ENCODE measurements around the gene HDAC1.
A peak's percentile ranks its signal among the peaks of the same experiment; 100 is the strongest.

The HDAC1 gene

DNA sequence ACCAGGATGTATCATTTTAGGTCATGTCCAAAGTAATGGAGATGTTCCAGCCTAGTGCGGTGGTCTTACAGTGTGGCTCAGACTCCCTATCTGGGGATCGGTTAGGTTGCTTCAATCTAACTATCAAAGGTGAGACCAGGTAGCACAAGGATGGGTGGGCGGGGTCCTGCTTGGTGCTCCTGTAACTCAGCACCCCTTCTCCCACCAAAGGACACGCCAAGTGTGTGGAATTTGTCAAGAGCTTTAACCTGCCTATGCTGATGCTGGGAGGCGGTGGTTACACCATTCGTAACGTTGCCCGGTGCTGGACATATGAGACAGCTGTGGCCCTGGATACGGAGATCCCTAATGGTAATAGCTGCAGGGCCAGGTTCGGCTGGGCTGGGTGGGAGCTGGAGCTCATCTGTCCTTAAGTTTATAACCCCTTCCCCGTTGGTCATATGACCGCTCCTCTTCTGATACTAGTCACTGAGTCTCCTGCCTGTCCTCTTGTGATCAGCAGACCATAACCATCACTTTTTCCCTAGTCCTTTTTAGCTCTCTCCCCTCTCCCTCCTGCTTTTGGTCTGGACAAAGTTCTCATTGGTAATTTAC lies 38.8 kb downstream of the HDAC1 start:
- DNase-seq: no peak
- no peak for ATAC-seq

DNA sequence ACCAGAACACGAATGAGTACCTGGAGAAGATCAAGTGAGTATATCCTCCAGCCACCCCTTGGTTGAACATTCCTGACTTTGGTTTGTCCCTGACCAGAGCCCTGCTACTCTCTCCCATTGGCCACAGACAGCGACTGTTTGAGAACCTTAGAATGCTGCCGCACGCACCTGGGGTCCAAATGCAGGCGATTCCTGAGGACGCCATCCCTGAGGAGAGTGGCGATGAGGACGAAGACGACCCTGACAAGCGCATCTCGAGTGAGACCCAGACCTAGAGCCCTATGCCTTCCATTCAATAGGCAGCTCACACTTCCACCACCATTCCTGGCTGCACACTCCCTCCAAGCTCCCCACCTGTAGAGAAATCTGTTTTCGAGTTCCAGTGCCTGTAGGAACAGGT lies 39.7 kb downstream of the HDAC1 start:
- ATAC-seq: no peak

DNA sequence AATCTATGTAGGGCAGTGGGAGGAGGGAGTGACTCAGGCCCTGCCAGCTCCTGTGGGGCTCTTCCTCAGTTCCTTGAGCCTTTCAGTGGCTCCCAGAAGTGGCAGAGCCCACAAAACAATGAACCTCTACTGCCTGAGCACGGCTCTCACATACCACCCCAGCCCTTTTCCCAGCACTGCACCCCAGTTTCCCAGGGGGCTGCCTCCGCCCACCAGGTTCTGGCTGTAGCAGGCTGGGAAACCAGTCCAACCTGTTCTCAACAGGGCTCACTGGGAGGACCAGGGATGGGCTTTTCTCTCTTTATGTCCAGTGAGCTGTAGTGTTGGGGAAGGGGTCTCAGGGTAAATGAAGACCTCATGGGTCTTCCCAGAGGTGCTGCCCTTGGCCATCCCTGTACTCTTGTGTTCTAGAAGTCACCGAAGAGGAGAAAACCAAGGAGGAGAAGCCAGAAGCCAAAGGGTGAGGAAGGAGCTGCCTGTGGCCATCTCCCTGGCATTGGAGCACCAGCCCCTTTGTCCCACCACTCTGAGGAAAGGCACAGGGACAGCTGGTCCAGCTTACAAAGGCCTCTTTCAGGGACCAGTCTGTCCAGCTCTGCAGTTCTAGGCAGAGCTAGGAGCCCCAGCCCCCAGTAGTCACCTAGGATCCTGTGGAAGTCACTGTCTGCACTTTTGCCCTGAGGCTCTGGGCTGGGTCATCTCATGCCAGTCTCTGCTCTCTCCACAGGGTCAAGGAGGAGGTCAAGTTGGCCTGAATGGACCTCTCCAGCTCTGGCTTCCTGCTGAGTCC lies 40.6 kb downstream of the HDAC1 start:
- DNase-seq: no peak

More for the DNA sequence above, 39.7 kb downstream of the HDAC1 start:
- no peak for DNase-seq

DNA sequence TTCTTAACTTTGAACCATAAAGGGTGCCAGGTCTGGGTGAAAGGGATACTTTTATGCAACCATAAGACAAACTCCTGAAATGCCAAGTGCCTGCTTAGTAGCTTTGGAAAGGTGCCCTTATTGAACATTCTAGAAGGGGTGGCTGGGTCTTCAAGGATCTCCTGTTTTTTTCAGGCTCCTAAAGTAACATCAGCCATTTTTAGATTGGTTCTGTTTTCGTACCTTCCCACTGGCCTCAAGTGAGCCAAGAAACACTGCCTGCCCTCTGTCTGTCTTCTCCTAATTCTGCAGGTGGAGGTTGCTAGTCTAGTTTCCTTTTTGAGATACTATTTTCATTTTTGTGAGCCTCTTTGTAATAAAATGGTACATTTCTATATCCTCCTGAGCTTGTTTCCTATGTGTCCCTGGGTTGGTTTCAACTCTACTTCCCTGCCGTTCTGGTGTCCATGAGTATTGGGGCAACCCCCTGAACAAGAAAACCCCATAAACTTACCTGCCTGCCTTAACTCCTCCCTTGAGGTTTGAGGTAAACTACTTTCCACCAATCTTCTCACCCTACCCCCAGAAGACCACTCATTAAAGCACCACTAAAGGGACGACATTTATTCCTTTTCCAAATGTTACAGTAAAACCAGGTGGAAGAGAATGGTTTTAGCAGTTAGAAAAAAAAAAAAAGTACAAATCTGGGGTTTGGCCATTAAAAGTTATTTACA lies 41.5 kb downstream of the HDAC1 start:
- no peak for ATAC-seq
- no peak for DNase-seq

More for the DNA sequence above, 40.6 kb downstream of the HDAC1 start:
- ATAC-seq: no peak

DNA sequence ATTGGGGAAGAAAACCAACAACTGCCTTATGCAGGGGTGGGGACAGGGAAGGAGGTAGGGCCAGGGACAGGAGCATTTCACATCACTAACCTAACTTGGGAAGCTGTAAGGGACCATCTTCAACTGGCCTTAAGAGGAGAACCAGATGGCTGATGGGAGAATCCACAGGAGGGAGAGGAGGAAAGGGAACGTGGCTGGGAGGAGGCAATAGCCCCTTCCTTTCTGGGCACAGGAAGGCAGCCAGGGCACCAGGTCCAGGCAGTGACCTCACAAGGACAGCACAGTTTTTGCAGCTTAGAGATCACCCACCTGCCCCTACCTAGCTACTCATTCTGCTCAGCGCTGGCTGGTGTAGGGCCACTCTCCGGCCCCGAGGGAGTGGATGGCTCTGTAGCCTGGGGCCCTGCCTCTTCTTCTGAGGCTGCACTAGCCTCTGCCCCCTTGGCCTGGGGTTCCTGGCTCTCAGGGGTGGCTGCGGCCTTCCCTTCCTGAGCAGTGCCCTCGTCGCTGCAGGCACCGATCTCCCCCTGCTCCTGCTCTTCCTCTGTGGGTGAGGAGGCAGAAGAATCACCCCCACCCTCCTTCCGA lies 42.5 kb downstream of the HDAC1 start:
- DNase-seq: no peak
- no peak for ATAC-seq

DNA sequence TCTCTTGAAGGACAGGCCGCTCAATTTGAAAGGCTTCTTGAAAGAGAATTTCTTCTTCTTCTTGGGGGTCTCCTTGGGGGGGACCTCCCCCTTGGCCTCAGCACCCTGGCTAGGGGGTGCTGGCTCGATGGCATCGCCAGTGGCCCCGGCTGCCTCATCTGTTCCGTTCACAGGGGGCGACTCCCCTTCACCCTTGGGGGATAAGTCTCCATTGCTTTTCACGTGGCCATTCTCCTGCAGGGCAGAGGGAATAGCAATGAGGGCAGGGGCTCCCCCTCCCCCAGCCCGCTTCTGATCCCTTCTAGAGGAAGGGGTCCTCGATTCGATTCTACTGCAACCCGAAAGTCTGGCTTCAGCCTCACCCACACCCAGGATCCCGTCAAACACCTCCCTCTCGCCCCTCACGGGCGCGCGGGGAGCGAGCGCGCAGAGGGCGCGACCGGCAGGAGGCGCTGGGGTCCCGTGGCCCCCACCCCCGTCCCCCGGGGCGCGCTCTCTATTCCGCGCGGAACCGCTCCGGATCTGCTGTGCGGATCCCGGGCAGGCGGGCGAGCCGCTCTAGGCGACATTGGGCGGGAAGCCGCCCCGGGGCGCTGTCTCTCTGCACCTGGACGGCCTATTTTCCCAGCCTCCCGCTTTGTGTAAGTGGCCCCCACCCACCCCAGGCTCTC lies 43.1 kb downstream of the HDAC1 start:
- peak; percentile 14 for ATAC-seq

DNA sequence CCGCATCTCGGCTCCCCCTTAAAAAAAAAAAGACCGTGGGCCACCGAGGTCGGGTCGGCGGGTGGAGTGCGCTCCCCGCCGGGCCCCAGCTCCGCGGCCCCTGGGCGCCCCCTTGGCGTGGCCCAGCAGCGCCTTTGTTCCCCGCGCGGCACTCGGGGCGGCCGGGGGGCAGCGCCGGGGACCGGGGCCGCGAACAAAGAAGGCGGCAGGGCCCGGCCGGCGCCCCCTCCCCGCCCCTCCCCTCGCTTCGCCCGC lies 43.6 kb downstream of the HDAC1 start:
- ATAC-seq (peak; percentile 0), DNase-seq (no peak)

More for the DNA sequence above, 43.1 kb downstream of the HDAC1 start:
- DNase-seq: peak; percentile 70

DNA sequence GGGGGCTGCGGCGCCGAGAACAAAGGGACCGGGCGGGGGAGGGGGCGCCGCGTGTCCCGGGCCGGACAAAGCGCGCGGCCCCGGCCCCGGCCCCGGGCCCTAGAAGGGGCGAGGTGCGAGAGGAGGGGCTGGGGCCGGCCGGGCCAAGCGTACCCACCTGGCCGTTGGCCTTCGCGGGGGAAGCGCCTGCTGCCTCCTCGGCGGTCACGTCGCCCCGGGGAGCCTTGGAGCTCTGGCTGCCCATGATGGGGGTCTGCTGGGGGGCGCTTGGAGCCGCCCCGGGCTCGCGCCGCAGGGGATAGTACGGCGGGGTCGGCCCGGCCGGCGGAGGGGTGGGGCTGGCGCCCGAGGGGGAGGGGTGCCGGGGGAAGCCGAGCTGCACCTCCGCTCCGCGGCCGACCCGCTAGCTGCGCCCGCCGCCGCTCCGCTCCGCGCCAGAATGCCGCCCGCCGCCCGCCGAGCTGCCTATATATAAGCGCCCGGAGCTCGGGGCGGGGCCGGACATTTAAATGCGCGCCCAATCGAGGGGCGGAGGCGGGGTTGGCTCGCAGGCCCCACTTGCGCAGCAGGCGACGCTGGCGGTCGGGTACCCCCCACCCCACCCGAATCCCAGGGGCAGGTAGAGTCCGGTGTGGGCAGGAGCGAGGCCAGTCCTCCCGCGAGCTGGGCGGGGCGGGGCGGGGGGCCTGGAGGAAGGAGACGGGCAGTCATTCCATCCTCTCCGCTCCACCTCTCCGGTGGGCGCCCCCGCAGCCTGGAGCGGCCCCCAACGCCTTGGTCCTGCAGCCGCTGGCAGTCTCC lies 44.1 kb downstream of the HDAC1 start, which contains the start of gene MARCKSL1:
MARCKSL1 (minus strand) TSS at position 444 of the 801 bp plus-strand sequence; CDS start at position 244, 200 bp downstream.
- DNase-seq (peak; percentile 89), ATAC-seq (peak; percentile 28)

DNA sequence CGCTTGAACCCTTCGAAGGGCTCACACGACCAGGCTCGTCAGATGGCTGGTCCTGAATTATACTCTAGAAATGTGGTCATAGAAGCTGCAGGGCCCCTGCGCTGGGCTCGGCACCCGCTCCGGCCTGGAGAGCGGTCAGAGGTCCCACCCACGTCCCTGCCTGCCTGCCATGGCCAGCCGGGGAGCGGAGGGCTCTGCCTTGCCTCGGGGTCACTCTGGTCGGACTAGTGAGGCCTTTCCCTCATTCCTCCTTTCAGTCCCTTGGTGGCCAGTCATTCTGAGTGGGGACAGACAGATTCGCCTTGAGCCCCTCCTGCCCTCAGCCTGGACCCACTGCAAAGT lies 44.7 kb downstream of the HDAC1 start:
- ATAC-seq (no peak), DNase-seq (no peak)

DNA sequence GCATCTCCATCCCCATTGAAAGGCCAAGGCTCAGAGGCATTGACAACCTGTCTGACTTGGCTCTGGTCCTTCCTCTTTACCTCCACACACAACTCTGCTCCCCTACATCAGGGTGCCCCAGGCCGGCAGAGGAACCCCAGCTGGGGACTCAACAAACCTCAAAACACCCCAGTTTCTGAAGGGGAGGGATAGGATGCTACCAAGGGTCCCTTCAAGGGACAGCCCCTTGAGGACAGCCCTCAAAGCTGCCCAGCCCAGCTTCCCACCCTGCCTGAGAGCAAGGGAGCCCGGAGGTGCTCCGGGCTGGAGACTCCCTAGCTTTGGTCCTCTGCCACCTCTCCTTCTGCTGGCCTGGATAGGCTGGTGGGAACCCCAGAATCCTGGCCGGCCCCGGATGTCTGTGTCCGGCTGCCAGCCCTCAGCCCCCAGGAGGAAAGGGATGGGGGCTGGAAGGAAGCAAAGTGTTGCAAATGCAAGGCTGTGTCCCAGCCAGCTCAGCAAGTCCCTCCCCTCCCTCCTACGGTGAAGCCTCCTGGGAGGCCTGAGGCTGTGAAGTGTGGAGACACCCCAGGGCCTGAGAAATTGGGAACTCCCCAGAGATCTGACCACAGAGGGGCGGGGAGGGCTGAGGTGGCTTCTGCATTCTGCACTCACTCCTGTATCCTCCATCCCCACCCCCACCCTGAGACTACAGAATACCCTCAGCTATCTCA lies 45.2 kb downstream of the HDAC1 start:
- peak; percentile 80 for DNase-seq

DNA sequence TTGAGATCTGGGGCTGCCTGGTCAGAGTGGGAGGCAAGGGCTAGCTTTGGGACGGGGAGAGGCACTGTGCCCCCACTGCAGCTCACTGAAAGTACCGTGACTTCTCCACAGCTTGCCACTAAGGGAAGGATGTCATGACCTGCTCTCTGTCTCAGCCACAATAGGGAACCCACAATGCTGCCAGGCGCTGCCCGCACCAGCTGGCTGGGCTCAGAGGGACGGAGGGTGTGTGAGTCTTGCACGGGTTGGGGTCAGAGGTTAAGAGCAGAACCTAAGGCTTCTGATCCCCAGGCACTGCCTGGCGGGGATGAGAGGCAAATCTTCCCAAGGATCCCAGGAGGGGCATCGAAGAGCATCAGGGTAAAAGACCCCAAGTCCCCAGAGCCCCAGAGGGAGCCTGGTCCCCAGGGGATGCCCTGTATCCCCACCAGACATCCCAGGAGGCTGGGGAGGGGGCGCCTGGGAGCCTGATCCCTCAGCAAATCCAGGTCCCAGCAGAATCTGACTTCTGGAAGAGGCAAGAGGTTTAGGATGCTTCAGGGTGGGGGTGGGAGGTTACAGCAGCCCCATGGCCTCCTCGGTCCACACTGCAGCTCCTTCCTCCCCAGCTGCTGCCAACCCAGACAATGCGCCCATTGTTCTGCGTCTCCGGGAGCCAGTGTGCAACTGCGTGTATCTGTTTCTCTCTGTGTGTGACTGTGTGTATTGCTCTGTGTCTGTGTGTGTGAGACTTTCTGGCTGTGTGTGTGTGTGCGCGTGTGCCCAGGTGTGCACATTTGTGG lies 46.2 kb downstream of the HDAC1 start:
- ATAC-seq (peak; percentile 15), DNase-seq (peak; percentile 40)

More for the DNA sequence above, 45.2 kb downstream of the HDAC1 start:
- peak; percentile 67 for ATAC-seq

DNA sequence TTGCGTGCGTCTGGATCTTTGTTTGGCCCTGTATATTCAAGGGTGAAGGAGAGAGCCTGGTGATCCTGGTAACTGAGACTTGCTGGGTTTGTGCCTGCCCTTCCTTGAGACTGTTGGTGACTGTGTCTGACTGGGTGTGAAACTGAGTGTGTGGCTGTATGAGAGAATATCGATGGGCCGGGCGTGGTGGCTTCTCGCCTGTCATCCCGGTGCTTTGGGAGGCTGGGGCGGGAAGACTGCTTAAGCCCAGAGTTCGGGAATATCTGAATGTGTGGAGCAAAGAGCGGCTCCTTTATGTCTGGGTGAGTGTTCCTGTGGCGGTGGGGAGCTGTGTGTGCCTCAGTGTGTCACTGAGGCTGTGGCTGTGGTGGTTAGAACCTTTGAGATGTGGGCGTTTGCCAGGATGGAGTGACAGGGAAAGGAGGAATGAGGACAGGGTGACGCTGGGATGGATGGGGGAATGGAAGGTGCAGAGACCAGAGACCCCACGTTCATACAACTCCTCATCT lies 46.8 kb downstream of the HDAC1 start:
- ATAC-seq (no peak), DNase-seq (no peak)

DNA sequence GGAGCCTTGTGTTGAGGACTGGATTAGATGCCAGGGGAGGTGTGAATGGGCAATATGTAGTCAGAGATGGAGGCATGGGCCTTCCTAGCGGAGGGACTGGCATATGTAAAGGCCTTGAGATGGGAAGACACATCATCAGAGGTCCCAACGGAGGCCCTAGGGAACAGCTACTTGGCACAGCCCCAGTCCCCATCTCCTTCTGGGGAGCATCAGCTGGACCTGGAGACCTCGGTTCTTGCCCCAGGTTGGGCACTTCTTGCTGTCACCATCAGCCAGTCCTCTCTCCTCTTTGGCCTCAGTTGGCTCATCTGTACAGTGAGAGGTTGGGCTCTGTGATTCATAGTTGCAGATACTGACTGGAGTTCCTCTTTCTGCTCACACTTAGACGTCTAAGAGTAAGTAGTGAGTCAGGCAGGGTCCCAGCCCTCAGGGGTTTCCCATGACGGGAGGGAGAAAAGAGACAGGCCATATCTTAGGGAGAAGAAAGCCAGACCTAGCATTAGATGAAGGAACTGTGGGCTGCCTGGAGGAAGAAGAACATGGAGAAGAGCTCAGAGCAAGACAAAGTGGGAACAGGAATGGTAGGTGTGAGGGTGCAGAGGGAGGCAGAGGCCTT lies 47.6 kb downstream of the HDAC1 start:
- ATAC-seq: peak; percentile 74

DNA sequence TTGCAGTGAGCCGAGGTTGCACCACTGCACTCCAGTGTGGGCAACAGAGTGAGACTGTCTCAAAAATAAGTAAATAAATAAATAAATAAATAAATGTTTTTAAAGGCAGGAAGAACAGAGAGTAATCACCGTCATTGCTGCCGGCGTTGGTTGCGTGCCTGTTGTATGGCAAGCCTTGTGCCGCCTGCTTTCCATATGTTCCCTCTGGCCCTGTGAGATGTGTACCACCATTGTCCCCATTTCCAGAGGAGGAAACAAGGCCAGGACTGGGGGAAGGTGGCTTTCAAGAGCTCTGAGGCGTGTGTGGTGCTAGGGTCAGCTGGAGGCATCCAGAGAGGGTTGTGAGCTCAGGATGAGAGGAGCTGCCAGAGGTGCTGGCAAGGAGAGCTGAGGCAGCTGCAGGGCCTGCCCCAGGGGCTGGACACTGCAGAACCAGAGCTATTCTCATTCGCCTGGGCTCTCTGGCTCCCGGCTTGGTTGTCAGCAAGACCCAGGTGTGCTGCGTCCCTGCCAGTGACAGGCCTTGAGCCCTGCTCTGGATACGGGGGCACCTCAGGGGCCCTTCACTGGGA lies 49.4 kb downstream of the HDAC1 start:
- DNase-seq: no peak
- ATAC-seq: no peak

More for the DNA sequence above, 47.6 kb downstream of the HDAC1 start:
- peak; percentile 52 for DNase-seq

DNA sequence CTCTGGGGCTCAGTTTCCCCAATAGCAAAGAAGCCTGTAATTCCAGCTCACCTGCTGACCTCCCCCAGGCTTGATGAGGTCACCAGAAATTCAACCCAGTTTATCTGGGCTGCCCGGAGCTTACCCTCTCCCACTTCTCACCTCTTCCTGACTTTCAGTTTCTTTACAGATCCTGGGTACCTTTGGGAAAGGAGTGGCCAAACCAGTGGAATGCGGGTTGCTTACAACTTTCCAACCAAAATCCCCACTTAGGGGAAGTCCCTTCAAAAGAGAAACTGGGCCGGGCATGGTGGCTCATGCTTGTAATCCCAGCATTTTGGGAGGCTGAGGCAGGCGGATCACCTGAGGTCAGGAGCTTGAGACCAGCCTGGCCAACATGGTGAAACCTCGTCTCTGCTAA lies 50.1 kb downstream of the HDAC1 start:
- DNase-seq (no peak), ATAC-seq (no peak)

DNA sequence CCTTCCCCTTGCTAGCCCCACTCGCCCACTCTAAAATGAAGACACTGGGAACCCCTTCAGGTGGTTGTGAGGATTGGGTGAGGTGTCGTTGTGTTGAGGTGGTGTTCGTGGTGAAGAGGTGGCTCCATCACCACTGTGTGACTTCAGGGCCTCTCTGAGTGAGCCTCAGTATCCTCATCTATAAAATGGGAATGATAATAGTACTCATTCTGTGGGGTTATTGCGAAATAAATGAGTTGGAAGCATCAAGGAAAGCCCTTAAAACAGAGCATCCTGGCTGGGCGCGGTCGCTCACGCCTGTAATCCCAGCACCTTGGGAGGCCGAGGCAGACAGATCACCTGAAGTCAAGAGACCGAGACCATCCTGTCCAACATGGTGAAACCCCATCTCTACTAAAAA lies 50.8 kb downstream of the HDAC1 start:
- ATAC-seq (no peak), DNase-seq (no peak)

DNA sequence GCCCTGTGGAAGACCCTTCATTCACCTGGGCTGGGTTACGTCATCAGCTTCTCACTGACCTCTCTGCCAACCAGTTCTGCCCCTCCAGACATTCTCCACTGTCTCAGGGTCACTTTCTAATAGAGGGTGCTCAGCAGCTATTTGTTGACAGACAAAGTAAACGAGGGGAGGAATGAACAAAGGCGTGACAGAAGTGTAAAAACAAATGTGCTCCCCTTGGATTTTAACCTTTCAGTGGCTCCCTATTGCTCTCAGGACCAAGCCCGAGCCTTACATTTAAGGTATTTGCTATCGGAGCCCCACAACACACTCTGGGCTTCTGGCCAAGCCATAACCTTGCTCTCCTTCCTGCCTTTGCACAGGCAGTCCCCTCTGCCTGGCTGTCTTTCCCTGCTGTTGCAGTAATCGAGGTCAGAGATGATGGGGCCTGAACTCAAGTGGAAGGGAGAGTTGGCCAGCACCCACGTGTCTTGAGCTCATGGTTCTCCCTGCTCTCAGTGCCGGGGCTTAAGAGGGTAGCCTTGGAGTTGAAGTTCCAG lies 53.5 kb downstream of the HDAC1 start:
- DNase-seq (no peak), ATAC-seq (no peak)

DNA sequence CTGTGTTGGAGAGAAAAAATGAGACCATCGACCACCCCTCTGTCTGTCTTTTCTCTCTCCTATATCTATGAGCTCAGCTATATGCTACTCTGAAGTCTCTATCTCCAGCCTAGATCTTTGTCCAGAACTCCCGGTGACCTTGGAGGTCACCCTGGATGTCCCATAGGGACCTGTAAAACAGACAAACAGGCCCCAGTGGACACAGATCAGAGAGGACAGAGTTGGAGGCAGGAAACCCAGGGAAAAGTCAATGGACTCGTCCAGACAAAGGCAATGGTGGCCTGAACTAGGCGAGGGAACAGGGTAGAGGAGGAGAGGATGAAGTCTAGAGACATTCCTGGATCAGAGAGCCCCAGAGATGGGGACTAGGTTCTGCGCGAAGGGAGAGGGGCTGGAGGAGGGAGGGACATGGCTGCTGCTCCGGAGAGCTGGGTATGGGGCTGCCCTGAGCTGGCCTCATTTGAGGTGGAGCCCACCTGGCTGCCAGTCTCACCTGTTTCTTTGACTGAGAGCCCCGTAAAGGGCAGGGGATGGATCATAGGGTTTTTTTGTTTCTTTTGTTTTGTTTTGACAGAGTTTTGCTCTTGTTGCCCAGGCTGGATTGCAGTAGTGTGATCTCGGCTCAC lies 54.8 kb downstream of the HDAC1 start:
- ATAC-seq: no peak
- DNase-seq: no peak
